SU-DHL-6 (cell line): ENCODE measurements around the gene RNASEH2C.

Experiments used
- EZH2phosphoT487 ChIP-seq: fragments of 200-600 bp; sonication (generic), shearing (Covaris generic); conservative IDR thresholded peaks from 2 replicates; pipeline ENCODE4 v1.6.1; 2018; ENCODE audit warnings: mild to moderate bottlenecking, antibody characterized with exemption, low read length, moderate library complexity, mixed read lengths
- TF ChIP-seq, protein P1 (sequence below): fragments of 200-600 bp; sonication (generic); IDR thresholded peaks from one replicate; pipeline ENCODE4 v1.5.1; 2017; ENCODE audit warnings: antibody characterized with exemption, mild to moderate bottlenecking, low read length, moderate library complexity; ENCODE audit not compliant: insufficient read depth, poor library complexity, severe bottlenecking

- TF ChIP-seq, protein P1, sequence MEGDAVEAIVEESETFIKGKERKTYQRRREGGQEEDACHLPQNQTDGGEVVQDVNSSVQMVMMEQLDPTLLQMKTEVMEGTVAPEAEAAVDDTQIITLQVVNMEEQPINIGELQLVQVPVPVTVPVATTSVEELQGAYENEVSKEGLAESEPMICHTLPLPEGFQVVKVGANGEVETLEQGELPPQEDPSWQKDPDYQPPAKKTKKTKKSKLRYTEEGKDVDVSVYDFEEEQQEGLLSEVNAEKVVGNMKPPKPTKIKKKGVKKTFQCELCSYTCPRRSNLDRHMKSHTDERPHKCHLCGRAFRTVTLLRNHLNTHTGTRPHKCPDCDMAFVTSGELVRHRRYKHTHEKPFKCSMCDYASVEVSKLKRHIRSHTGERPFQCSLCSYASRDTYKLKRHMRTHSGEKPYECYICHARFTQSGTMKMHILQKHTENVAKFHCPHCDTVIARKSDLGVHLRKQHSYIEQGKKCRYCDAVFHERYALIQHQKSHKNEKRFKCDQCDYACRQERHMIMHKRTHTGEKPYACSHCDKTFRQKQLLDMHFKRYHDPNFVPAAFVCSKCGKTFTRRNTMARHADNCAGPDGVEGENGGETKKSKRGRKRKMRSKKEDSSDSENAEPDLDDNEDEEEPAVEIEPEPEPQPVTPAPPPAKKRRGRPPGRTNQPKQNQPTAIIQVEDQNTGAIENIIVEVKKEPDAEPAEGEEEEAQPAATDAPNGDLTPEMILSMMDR, result no peak
- TF ChIP-seq EZH2phosphoT487, result no peak
Observed at GRCh38 chr11:65701686-65702085, 18.9 kb downstream of the RNASEH2C start.
